IPS-20b (cell line): ENCODE results near the gene TXN2.
A peak's percentile ranks its signal among the peaks of the same experiment; 100 is the strongest.
"Not testable (repeated sequence)": the region's sequence is repeated elsewhere in the genome, so short reads cannot be mapped to it uniquely, and the experiment has no call there.

Experiments used
- H3K27ac ChIP-seq: one replicate; pipeline ENCODE4 v1.5.1; 2013; ENCODE audit warnings: low read length
- H3K27me3 ChIP-seq: 2 replicates; pipeline ENCODE4 v1.6.1; 2013; ENCODE audit warnings: mild to moderate bottlenecking, low read length, inconsistent platforms; ENCODE audit not compliant: insufficient read depth
- H3K36me3 ChIP-seq: 2 replicates; pipeline ENCODE4 v1.6.1; 2013; ENCODE audit warnings: low read depth, mild to moderate bottlenecking, inconsistent platforms, low read length, moderate library complexity; ENCODE audit not compliant: insufficient read depth
- H3K4me1 ChIP-seq: 2 replicates; pipeline ENCODE4 v1.6.1; 2013; ENCODE audit warnings: mild to moderate bottlenecking, control low read depth, inconsistent platforms, low read length, moderate library complexity; ENCODE audit not compliant: insufficient read depth
- H3K4me3 ChIP-seq: 2 replicates; pipeline ENCODE4 v1.5.1; 2013; ENCODE audit warnings: mild to moderate bottlenecking, low read length, inconsistent platforms
- H3K9ac ChIP-seq: 2 replicates; pipeline ENCODE4 v1.6.1; 2013; ENCODE audit warnings: low read depth, mild to moderate bottlenecking, inconsistent platforms, low read length, moderate library complexity
- H3K9me3 ChIP-seq: 2 replicates; pipeline ENCODE4 v1.6.1; 2013; ENCODE audit warnings: mild to moderate bottlenecking, low read depth, low read length, inconsistent platforms; ENCODE audit not compliant: insufficient read depth

TXN2 gene

DNA sequence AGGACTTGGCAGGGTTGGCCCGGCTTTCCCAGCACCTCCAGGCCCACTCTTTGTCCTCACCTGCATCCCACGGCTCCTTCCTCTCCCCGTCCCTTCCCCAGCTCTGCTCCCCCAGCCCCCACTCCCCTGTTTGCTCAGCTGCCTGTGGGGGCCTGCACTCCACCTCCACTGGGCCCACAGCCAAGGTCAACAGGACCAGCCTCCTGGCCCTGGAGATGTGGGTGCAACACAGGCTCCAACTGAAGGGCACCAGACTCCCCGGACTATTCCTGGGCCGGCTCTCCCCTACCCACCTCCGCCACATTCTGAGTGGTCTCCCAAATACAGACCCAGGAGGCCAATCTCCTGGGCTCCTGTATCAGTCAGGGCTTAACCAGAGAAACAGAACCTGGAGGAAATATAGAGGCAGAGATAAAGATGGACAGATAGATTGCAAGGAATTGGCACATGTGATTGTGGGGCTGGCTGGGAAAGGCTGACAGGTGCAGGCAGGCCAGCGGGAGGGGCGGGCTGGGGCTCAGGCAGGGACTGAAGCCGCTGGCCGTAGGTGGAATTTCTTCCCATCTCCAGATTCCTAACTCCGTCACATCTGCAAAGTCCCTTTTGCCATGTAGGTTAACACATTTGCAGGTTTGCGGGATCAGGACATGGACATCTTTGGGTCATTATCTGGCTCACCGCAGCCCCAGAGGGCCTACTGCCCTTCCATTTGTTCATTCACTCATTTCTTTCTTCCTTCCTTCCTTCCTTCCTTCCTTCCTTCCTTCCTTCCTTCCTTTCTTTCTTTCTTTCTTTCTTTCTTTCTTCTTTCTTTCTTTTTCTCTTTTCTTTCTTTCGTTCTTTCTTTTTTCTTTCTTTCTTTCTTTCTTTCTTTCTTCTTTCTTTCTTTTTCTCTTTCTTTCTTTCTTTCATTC, 47.9 kb downstream of the TXN2 start:
- Histone ChIP-seq H3K4me1 (peaks cover 9% of the 10 kb centered on the region), H3K4me3 (no peak overlapping the region), H3K9ac (no peak overlapping the region), H3K27me3 (no peaks in the 10 kb centered on the region), H3K36me3 (no peaks in the 10 kb centered on the region), H3K27ac (no peak overlapping the region), H3K9me3 (no peaks in the 10 kb centered on the region)

GRCh38 chr22:36432592-36433317, 48.7 kb downstream of the TXN2 start:
- H3K27ac ChIP-seq = no peak overlapping the region
- no peak overlapping the region; the same call in 1 of the 2 replicates for H3K9ac ChIP-seq
- peaks cover 9% of the 10 kb centered on the region for H3K4me1 ChIP-seq
- H3K4me3 ChIP-seq = no peak overlapping the region
- H3K36me3 ChIP-seq = no peaks in the 10 kb centered on the region
- no peaks in the 10 kb centered on the region for H3K9me3 ChIP-seq
- H3K27me3 ChIP-seq = no peaks in the 10 kb centered on the region

- no peaks in the 10 kb centered on the region for H3K9me3 ChIP-seq
- peaks cover 9% of the 10 kb centered on the region for H3K4me1 ChIP-seq
- no peak overlapping the region for H3K9ac ChIP-seq
- H3K4me3 ChIP-seq = no peak overlapping the region
- no peaks in the 10 kb centered on the region for H3K36me3 ChIP-seq
- H3K27ac ChIP-seq = no peak overlapping the region
- H3K27me3 ChIP-seq = no peaks in the 10 kb centered on the region
Observed at GRCh38 chr22:36431977-36432376, 49.5 kb downstream of the TXN2 start.

DNA sequence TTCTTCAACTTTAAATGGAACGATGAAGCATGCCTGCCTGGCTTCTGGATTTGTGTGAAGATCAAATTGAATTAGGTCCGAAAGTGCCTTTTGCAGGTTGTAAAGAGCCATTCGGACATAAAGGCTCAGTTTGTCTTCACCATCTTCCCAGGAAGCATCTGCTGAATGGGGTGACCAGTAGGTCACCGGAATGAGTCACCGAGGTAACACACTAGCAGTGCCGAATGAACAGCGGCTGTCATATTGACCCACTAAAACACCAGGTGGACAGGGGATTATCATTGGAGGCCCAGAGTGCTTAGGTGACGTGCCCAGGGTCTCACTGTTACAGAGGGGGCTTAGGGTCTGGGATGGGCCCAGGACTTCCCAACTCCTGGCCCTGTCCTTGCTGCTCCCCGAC, 50.6 kb downstream of the TXN2 start:
- no peaks in the 10 kb centered on the region for H3K9me3 ChIP-seq
- no peaks in the 10 kb centered on the region for H3K36me3 ChIP-seq
- H3K27ac ChIP-seq = no peak overlapping the region
- no peaks in the 10 kb centered on the region for H3K27me3 ChIP-seq
- no peak overlapping the region for H3K9ac ChIP-seq
- H3K4me3 ChIP-seq = no peak overlapping the region
- peaks cover 15% of the 10 kb centered on the region for H3K4me1 ChIP-seq

DNA sequence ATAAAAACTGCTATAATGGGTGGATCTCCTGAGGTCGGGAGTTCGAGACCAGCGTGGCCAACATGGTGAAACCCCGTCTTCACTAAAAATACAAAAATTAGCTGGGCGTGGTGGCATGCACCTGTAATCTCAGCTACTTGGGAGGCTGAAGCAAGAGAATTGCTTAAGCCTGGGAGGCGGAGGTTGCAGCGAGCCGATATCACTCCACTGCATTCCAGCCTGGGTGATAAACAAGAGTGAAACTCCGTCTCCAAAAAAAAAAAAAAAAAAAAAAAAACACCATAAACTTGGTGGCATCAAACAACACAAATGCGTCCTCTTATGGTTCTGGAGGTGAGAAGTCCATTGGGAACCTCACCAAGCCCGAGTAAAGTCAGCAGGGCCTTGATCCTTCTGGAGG, 53.5 kb downstream of the TXN2 start:
- not testable (repeated sequence) for H3K27me3 ChIP-seq, H3K9me3 ChIP-seq, H3K27ac ChIP-seq, H3K36me3 ChIP-seq, H3K4me3 ChIP-seq, H3K9ac ChIP-seq
- H3K4me1 ChIP-seq = peaks cover 16% of the 10 kb centered on the region

GRCh38 chr22:36425977-36426523, 55.4 kb downstream of the TXN2 start:
- H3K27ac ChIP-seq = peak overlapping the region; percentile 74
- no peak overlapping the region for H3K4me3 ChIP-seq
- H3K36me3 ChIP-seq = no peaks in the 10 kb centered on the region
- H3K9ac ChIP-seq = peak overlapping the region; percentile 53; the same call in 1 of the 2 replicates
- no peaks in the 10 kb centered on the region for H3K9me3 ChIP-seq
- H3K27me3 ChIP-seq = no peaks in the 10 kb centered on the region
- H3K4me1 ChIP-seq = peaks cover 8% of the 10 kb centered on the region; the same call in 1 of the 2 replicates

DNA sequence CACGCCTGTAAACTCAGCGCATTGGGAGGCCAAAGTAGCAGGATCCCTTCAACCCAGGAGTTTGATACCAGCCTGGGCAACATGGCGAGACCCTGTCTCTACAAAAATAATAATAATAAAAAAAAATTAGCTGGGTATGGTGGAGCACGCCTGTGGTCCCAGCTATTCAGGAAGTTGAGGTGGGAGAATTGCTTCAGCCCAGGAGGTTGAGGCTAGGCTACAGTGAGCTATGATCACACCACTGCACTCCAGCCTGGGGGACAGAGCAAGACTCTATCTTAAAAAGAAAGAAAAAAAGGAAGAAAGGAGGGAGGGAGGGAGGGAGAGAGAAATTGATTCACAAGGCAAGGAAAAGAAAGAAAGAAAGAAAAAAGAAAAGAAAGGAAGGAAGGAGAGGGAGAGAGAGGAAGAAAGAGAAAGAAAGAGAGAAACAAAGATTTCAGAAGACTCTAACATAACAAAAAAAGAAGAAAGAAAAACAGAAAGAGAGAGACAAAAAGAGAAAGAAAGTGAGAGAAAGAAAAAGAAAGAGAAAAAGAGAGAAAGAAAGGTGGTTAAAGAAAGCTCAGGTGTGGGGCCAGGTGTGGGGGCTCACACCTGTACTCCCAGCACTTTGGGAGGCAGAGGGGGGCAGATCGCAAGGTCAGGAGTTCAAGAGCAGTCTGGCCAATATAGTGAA, 56.4 kb downstream of the TXN2 start:
- no peak overlapping the region for H3K9ac ChIP-seq
- peaks cover 8% of the 10 kb centered on the region; the same call in 1 of the 2 replicates for H3K4me1 ChIP-seq
- H3K27ac ChIP-seq = no peak overlapping the region
- no peak overlapping the region for H3K4me3 ChIP-seq
- no peaks in the 10 kb centered on the region for H3K36me3 ChIP-seq
- no peaks in the 10 kb centered on the region for H3K9me3 ChIP-seq
- no peaks in the 10 kb centered on the region for H3K27me3 ChIP-seq

DNA sequence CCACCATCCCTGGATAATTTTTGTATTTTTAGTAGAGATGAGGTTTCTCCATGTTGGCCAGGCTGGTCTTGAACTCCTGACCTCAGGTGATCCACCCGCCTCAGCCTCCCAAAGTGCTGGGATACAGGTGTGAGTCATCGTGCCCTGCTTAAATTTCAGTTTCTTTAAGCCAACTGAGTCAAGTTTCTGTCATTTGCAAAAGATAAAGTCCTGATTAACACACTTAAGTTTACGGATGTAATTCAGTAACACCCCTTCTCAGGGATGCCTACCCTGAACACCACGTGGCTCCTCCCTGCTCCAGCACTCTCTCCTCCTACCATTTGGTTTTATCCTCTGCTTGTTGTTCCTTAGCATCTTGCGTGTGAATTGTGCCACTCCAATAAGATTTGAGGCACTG, 57.0 kb downstream of the TXN2 start:
- H3K27me3 ChIP-seq, H3K27ac ChIP-seq: not testable (repeated sequence)

DNA sequence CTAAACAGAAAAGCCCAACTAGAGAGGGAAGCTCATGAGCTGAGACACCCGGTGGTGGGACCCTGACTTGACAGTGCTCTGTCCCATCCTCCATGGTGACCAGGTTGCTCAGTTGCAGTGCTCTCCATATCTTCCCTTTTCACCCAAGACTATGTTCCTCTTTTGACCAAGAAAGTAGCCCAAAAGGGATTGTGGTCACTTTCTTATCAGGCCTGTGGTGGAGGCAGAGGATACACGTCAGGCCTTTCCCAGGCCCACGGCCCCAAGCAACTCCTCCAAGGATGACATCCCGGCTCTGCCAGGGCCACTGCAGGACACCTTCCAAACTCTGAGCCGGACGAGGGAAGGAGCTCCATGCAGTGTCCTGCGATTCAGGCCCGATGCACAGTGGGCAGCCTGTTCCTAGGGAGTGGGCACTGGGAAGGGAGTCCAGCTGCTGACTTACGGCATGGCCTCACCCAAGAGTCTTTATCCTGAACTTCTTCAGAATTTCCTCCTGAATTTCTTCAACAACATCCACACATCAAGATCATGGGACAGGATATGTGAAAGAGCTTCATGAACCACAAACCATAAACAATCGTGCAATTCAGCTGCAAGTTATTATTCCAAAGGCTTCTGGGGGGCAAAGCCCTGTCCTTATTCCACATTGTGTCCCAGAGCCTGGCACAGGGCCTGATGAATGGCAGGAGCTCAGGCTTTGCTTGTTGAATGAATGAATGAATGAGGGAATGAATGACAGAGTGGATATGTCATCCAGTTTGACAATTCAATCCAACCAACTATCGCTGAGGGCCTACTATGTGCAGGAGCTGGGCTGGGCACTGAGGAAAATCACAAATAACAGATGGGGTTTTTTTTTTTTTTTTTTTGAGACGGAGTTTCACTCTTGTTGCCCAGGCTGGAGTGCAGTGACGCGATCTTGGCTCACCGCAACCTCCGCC, 57.7 kb downstream of the TXN2 start:
- Histone ChIP-seq H3K27me3 (no peaks in the 10 kb centered on the region), H3K27ac (no peak overlapping the region), H3K9ac (no peak overlapping the region), H3K4me1 (peaks cover 12% of the 10 kb centered on the region; the same call in 1 of the 2 replicates), H3K4me3 (no peak overlapping the region), H3K9me3 (no peaks in the 10 kb centered on the region), H3K36me3 (no peaks in the 10 kb centered on the region)

More for the DNA sequence above, 57.0 kb downstream of the TXN2 start:
- H3K9me3 ChIP-seq, H3K36me3 ChIP-seq, H3K4me3 ChIP-seq, H3K4me1 ChIP-seq, H3K9ac ChIP-seq: not testable (repeated sequence)

DNA sequence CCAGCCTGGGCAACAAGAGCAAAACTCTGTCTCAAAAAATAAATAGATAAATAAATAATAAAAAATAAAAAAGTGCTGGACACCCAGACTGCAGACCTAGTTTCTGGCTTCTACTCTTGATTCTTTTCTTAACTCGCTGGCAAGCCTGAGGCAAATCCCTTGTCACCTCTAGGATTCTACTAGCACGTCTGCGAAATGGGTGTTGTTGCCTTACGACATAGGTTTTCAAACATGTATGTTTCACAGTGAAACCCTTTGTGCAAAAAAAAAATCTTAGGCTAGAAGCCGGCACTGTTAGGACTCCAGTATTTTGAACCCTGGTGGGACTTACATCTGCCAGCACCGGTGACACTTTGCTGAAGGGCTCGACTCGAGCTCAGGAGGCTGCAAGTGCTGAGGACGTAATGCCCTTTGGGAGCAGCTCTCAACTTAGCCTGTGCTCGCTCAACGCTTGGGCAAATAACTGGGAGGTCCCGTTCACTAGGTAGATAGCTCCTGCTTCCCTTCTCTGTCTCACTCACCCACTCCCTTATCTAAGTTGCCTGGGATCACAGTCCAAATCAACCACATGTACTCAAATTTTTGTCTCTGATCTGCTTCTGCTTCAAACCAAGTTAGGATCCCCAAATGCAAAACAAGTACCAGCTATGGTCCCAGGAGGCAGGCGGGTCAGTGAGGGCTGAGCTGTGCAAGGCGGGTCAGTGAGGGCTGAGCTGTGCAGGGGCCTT, 59.0 kb downstream of the TXN2 start:
- no peaks in the 10 kb centered on the region for H3K27me3 ChIP-seq
- H3K4me3 ChIP-seq = no peak overlapping the region
- H3K9ac ChIP-seq = no peak overlapping the region
- H3K4me1 ChIP-seq = peaks cover 12% of the 10 kb centered on the region; the same call in 1 of the 2 replicates
- no peaks in the 10 kb centered on the region for H3K36me3 ChIP-seq
- no peaks in the 10 kb centered on the region for H3K9me3 ChIP-seq
- H3K27ac ChIP-seq = no peak overlapping the region
